ENCODE data around the gene CCN5. TPM values are rescaled to one million over a fixed set of nuclear protein-coding genes. Genes with fewer than 3 reads are reported as not detected.

CCN5 gene
- total RNA-seq, 1 experiment from 2014 or later = 0.37 TPM

DNA sequence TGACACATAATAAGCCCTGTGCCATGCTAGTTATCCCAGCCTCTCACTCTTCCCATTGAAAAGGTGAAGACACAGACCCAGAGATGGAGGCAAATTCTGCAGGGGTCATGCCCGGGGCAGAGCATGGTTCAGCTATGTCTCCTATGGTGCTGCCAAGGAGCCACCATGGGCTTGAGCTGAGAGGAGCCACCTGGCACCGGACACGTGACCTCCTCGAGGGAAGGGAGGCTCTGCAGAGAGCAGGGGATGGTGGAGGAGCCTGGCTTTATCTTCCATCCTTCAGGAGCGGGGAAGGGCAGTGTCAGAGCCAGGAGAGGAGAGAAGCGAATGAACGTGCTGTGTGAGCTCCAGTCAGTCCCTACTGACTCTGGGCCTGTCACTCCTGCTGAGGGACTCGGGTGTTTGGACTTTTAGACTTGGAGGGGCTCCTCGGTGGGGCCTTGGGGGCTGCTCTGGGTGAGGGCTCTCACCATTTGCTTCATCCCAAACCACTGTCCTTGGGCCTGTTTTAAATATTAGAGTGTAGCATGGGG, 11.1 kb upstream of the CCN5 start (continued):
- TF ChIP-seq, protein P1, sequence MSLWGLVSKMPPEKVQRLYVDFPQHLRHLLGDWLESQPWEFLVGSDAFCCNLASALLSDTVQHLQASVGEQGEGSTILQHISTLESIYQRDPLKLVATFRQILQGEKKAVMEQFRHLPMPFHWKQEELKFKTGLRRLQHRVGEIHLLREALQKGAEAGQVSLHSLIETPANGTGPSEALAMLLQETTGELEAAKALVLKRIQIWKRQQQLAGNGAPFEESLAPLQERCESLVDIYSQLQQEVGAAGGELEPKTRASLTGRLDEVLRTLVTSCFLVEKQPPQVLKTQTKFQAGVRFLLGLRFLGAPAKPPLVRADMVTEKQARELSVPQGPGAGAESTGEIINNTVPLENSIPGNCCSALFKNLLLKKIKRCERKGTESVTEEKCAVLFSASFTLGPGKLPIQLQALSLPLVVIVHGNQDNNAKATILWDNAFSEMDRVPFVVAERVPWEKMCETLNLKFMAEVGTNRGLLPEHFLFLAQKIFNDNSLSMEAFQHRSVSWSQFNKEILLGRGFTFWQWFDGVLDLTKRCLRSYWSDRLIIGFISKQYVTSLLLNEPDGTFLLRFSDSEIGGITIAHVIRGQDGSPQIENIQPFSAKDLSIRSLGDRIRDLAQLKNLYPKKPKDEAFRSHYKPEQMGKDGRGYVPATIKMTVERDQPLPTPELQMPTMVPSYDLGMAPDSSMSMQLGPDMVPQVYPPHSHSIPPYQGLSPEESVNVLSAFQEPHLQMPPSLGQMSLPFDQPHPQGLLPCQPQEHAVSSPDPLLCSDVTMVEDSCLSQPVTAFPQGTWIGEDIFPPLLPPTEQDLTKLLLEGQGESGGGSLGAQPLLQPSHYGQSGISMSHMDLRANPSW (CRISPR knock-in tag; conservative IDR thresholded peaks at IDR 0.05; ENCODE audit: low read depth) = no peak

DNA sequence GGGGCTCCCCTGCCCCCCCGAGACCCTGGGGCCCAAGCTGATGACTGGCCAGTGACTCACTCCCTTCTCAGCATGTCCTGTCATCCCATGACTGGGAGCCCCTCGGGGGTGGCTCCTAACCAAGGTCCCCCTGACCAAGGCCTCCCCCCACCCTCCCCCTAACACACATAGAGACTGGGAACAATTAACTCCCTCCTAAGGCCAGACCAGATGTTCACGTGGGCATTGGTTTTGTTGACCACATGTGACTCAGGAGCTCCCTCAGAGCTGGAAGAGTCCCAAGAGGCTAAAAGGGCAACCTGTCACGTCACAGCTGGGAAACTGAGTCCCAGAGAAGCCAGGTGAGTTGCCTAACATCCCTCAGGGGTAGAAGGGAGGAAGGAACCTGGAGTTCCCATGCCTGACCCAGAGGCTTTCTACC, 10.6 kb upstream of the CCN5 start:
- CTCF ChIA-PET = no interaction called here
- DNase-seq (ENCODE audit: low spot score) (no peak), ATAC-seq (no peak)
- Mint-ChIP-seq H3K27me3 (ENCODE audit: low read depth) (no peaks in the 10 kb centered on the region), H3K27ac (no peak overlapping the region), H3K9me3 (no peaks in the 10 kb centered on the region), H3K4me3 (no peak overlapping the region), H3K36me3 (no peaks in the 10 kb centered on the region), H3K4me1 (peaks cover 22% of the 10 kb centered on the region)
- POLR2A ChIA-PET = no interaction called here
- no peak for TF ChIP-seq GTF2I (CRISPR knock-in tag; conservative IDR thresholded peaks at IDR 0.05)
- TF ChIP-seq SMAD3 (CRISPR knock-in tag; IDR thresholded peaks at IDR 0.05; ENCODE audit: borderline replicate concordance) = no peak
- TF ChIP-seq JAZF1 (CRISPR knock-in tag; IDR thresholded peaks at IDR 0.05) = no peak
- TF ChIP-seq GABPB1 (CRISPR knock-in tag; IDR thresholded peaks at IDR 0.05) = no peak
- TF ChIP-seq ZBTB21 (CRISPR knock-in tag; IDR thresholded peaks at IDR 0.05; ENCODE audit: borderline replicate concordance) = no peak
- TF ChIP-seq NR3C1 (CRISPR knock-in tag; conservative IDR thresholded peaks at IDR 0.05; ENCODE audit: low read depth) = no peak
- no peak for TF ChIP-seq ZNF423 (CRISPR knock-in tag; IDR thresholded peaks at IDR 0.05)
- TF ChIP-seq, protein P2, sequence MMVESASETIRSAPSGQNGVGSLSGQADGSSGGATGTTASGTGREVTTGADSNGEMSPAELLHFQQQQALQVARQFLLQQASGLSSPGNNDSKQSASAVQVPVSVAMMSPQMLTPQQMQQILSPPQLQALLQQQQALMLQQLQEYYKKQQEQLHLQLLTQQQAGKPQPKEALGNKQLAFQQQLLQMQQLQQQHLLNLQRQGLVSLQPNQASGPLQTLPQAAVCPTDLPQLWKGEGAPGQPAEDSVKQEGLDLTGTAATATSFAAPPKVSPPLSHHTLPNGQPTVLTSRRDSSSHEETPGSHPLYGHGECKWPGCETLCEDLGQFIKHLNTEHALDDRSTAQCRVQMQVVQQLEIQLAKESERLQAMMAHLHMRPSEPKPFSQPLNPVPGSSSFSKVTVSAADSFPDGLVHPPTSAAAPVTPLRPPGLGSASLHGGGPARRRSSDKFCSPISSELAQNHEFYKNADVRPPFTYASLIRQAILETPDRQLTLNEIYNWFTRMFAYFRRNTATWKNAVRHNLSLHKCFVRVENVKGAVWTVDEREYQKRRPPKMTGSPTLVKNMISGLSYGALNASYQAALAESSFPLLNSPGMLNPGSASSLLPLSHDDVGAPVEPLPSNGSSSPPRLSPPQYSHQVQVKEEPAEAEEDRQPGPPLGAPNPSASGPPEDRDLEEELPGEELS (CRISPR knock-in tag; IDR thresholded peaks at IDR 0.05) = no peak
- no peak for TF ChIP-seq ZNF671 (CRISPR knock-in tag; IDR thresholded peaks at IDR 0.05)

DNA sequence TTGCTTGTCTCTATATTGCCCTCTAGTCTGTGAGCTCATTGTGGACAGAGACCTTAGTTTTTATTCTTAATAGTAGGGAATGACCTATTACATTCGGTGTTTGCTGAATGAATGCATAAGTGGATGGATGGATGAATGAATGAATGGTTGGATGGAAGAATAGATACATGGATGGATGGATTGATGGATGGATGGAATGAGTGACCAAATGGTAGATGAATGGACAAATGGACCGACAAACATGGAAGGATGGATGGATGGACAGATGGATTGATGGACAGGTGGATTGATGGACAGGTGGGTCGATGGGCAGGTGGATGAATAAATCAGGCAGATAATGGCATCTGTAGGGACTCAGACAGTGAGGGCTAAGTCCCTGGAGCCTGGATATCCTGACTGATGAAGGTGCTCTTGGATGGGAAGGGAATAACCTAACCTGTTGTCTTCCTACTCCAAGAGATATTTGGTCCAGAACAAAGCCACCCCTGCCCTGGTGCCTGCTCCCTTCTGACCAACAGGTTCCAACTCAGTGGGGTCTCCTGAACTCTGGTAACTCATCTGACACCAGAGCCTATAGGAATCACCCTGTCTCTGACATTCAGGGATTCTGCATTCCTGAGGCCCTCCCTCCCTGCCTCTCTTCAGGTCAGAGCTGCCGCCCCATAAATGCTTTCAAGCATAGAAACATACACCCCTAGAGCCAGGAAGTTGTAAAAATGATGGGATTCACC, 9.6 kb upstream of the CCN5 start:
- ATAC-seq = no peak
- Mint-ChIP-seq H3K9me3 (no peaks in the 10 kb centered on the region), H3K4me3 (no peak overlapping the region), H3K4me1 (peaks cover 19% of the 10 kb centered on the region), H3K27ac (no peak overlapping the region), H3K36me3 (no peaks in the 10 kb centered on the region), H3K27me3 (ENCODE audit: low read depth) (no peaks in the 10 kb centered on the region)
- CTCF ChIA-PET = interaction anchor here (0.6 to 2.0 kb wide), 4 partner anchors 12 to 43 kb away, joined by 3 to 8 read pairs (median 4); no protein-coding TSS in a partner anchor
- TF ChIP-seq, protein P3, sequence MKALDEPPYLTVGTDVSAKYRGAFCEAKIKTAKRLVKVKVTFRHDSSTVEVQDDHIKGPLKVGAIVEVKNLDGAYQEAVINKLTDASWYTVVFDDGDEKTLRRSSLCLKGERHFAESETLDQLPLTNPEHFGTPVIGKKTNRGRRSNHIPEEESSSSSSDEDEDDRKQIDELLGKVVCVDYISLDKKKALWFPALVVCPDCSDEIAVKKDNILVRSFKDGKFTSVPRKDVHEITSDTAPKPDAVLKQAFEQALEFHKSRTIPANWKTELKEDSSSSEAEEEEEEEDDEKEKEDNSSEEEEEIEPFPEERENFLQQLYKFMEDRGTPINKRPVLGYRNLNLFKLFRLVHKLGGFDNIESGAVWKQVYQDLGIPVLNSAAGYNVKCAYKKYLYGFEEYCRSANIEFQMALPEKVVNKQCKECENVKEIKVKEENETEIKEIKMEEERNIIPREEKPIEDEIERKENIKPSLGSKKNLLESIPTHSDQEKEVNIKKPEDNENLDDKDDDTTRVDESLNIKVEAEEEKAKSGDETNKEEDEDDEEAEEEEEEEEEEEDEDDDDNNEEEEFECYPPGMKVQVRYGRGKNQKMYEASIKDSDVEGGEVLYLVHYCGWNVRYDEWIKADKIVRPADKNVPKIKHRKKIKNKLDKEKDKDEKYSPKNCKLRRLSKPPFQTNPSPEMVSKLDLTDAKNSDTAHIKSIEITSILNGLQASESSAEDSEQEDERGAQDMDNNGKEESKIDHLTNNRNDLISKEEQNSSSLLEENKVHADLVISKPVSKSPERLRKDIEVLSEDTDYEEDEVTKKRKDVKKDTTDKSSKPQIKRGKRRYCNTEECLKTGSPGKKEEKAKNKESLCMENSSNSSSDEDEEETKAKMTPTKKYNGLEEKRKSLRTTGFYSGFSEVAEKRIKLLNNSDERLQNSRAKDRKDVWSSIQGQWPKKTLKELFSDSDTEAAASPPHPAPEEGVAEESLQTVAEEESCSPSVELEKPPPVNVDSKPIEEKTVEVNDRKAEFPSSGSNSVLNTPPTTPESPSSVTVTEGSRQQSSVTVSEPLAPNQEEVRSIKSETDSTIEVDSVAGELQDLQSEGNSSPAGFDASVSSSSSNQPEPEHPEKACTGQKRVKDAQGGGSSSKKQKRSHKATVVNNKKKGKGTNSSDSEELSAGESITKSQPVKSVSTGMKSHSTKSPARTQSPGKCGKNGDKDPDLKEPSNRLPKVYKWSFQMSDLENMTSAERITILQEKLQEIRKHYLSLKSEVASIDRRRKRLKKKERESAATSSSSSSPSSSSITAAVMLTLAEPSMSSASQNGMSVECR (CRISPR knock-in tag; IDR thresholded peaks at IDR 0.05; ENCODE audit: borderline replicate concordance) = no peak
- TF ChIP-seq, protein P4, sequence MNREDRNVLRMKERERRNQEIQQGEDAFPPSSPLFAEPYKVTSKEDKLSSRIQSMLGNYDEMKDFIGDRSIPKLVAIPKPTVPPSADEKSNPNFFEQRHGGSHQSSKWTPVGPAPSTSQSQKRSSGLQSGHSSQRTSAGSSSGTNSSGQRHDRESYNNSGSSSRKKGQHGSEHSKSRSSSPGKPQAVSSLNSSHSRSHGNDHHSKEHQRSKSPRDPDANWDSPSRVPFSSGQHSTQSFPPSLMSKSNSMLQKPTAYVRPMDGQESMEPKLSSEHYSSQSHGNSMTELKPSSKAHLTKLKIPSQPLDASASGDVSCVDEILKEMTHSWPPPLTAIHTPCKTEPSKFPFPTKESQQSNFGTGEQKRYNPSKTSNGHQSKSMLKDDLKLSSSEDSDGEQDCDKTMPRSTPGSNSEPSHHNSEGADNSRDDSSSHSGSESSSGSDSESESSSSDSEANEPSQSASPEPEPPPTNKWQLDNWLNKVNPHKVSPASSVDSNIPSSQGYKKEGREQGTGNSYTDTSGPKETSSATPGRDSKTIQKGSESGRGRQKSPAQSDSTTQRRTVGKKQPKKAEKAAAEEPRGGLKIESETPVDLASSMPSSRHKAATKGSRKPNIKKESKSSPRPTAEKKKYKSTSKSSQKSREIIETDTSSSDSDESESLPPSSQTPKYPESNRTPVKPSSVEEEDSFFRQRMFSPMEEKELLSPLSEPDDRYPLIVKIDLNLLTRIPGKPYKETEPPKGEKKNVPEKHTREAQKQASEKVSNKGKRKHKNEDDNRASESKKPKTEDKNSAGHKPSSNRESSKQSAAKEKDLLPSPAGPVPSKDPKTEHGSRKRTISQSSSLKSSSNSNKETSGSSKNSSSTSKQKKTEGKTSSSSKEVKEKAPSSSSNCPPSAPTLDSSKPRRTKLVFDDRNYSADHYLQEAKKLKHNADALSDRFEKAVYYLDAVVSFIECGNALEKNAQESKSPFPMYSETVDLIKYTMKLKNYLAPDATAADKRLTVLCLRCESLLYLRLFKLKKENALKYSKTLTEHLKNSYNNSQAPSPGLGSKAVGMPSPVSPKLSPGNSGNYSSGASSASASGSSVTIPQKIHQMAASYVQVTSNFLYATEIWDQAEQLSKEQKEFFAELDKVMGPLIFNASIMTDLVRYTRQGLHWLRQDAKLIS (CRISPR knock-in tag; IDR thresholded peaks at IDR 0.05; ENCODE audit: borderline replicate concordance) = no peak
- TF ChIP-seq, protein P5, sequence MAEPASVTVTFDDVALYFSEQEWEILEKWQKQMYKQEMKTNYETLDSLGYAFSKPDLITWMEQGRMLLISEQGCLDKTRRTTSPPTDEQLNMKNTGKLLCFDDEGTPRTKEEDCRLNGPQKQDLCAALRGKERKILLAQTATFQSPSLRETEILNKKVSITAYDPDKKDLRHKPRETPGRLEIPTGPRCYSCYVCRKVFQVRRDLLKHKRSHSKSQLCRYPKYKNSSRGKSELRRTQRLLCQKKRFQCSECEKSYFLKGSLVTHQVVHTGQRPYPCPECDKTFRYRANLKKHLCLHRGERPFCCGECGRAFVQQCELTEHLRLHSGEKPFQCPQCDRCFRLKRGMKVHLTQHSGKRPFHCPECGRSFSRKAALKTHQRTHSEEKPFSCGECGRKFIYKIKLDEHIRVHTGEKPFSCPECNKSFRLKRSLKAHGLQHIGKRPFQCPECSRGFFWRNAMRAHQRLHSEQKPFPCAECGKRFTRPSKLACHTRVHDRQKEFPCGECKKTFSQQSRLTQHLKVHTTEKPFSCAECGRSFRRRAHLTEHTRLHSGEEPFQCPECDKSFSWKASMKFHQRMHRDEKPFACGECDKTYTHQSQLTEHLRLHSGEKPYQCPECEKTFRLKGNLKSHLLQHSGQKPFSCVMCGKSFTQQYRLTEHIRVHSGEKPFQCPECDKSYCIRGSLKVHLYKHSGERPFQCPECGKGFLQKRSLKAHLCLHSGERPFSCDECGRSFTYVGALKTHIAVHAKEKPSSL (CRISPR knock-in tag; conservative IDR thresholded peaks at IDR 0.05) = no peak
- TF ChIP-seq, protein P6, sequence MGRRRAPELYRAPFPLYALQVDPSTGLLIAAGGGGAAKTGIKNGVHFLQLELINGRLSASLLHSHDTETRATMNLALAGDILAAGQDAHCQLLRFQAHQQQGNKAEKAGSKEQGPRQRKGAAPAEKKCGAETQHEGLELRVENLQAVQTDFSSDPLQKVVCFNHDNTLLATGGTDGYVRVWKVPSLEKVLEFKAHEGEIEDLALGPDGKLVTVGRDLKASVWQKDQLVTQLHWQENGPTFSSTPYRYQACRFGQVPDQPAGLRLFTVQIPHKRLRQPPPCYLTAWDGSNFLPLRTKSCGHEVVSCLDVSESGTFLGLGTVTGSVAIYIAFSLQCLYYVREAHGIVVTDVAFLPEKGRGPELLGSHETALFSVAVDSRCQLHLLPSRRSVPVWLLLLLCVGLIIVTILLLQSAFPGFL (CRISPR knock-in tag; IDR thresholded peaks at IDR 0.05; ENCODE audit: borderline replicate concordance) = no peak
- DNase-seq (ENCODE audit: low spot score) = no peak
- POLR2A ChIA-PET = no interaction called here
